Measurements from ENCODE around the gene ANKRD22. TPM values are rescaled to one million over a fixed set of nuclear protein-coding genes. Genes with fewer than 3 reads are reported as not detected.

Gene ANKRD22
- total and polyA plus RNA-seq, 2 donors (not counting 1 experiment from before 2014, with no cell fraction given) = 0.09 TPM; not detected in 1

DNA sequence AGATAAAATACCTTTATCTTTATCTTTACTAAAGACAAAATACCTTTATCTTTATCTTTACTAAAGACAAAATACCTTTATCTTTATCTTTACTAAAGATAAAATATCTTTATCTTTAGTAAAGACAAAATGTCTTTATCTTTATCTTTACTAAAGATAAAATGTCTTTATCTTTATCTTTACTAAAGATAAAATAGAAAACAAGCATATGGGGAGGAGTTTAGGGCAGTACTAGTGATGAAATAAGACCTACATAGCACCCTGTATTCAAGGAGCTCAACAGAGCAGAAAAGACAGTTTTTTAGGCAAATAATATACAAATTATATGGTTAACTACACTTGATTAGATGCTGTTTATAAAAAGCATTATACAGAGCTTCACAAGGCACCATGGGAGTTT is 19.3 kb downstream of the ANKRD22 start:
- no peak overlapping the region for H3K27ac ChIP-seq (ENCODE audit: low read length in 2 of 2)
- POLR2A ChIA-PET = no interaction called here

GRCh38 chr10:88831709-88832108 is 19.9 kb downstream of the ANKRD22 start:
- Mint-ChIP-seq H3K4me1 (peaks cover 6% of the 10 kb centered on the region), H3K27ac (no peak overlapping the region), H3K9me3 (ENCODE audit: insufficient read depth) (no peaks in the 10 kb centered on the region), H3K27me3 (peaks cover 3% of the 10 kb centered on the region), H3K4me3 (no peak overlapping the region)
- Histone ChIP-seq H4K20me1 (ENCODE audit: control insufficient read depth, insufficient read depth, low read length, poor library complexity, severe bottlenecking) (no peaks in the 10 kb centered on the region), H3K36me3 (replicated peaks in 1 of 2; ENCODE audit: control extremely low read depth in 1 of 2, control insufficient read depth in 1 of 2, extremely low read depth in 1 of 2, insufficient read depth in 2 of 2, low read length in 1 of 2) (no peaks in the 10 kb centered on the region), H3K27ac (ENCODE audit: low read length in 2 of 2) (no peak overlapping the region), H3K27me3 (replicated peaks in 1 of 4; ENCODE audit: control extremely low read depth in 1 of 4, control insufficient read depth in 3 of 4, insufficient read depth in 4 of 4, low read length in 3 of 4) (no peaks in the 10 kb centered on the region), H2AFZ (ENCODE audit: insufficient read depth, low read depth, low read length, poor library complexity, severe bottlenecking) (no peak overlapping the region), H3K4me1 (ENCODE audit: control insufficient read depth in 2 of 2, insufficient read depth in 2 of 2, low read length in 2 of 2) (peaks cover 0 to 5% of the 10 kb centered on the region in 2 donors), H3K9me3 (ENCODE audit: control extremely low read depth in 1 of 3, control insufficient read depth in 2 of 3, insufficient read depth in 1 of 3, low read length in 2 of 3) (no peaks in the 10 kb centered on the region), H3K79me2 (ENCODE audit: control insufficient read depth, insufficient read depth, low read length) (no peaks in the 10 kb centered on the region), H3K9ac (ENCODE audit: low read length) (no peak overlapping the region), H3K4me3 (ENCODE audit: control extremely low read depth in 1 of 5, extremely low read depth in 1 of 5, insufficient read depth in 1 of 5, low read depth in 2 of 5, low read length in 4 of 5) (no peak overlapping the region), H3K4me2 (replicated peaks; ENCODE audit: low read depth, low read length, poor library complexity, severe bottlenecking) (no peak overlapping the region)
- no peak for TF ChIP-seq EZH2 (IDR thresholded peaks at IDR 0.05; ENCODE audit: borderline replicate concordance, insufficient read depth, low read depth, low read length, poor library complexity, severe bottlenecking)
- POLR2A ChIA-PET = no interaction called here
- intact Hi-C loops (cut with micrococcal nuclease) = loop anchor here (10.0 kb wide), 1 partner anchor 203 kb away; no protein-coding TSS in a partner anchor
- no peak for ATAC-seq (ENCODE audit: low read depth)
- CTCF ChIA-PET = interaction anchor here (0.7 to 22.4 kb wide), 3 partner anchors 101 to 386 kb away, joined by 3 to 749 read pairs (median 3); no protein-coding TSS in a partner anchor
- DNase-seq = peak; percentile 15
- 88% methylated on average over 5 of the region's 8 CpGs for WGBS (ENCODE audit: insufficient coverage)

More for the DNA sequence above, 19.3 kb downstream of the ANKRD22 start:
- no peaks in the 10 kb centered on the region for H3K36me3 ChIP-seq (replicated peaks in 1 of 2; ENCODE audit: control extremely low read depth in 1 of 2, control insufficient read depth in 1 of 2, extremely low read depth in 1 of 2, insufficient read depth in 2 of 2, low read length in 1 of 2)
- no peak overlapping the region for H3K4me2 ChIP-seq (replicated peaks; ENCODE audit: low read depth, low read length, poor library complexity, severe bottlenecking)
- no peaks in the 10 kb centered on the region for H3K79me2 ChIP-seq (ENCODE audit: control insufficient read depth, insufficient read depth, low read length)
- no peak overlapping the region for H3K9ac ChIP-seq (ENCODE audit: low read length)
- Mint-ChIP-seq H3K9me3 (ENCODE audit: insufficient read depth) (no peaks in the 10 kb centered on the region), H3K4me3 (no peak overlapping the region), H3K4me1 (peaks cover 6% of the 10 kb centered on the region), H3K27me3 (peaks cover 3% of the 10 kb centered on the region), H3K27ac (no peak overlapping the region)
- no peak for DNase-seq
- ATAC-seq (ENCODE audit: low read depth) = no peak
- H3K4me1 ChIP-seq (ENCODE audit: control insufficient read depth in 2 of 2, insufficient read depth in 2 of 2, low read length in 2 of 2) = peaks cover 0 to 5% of the 10 kb centered on the region in 2 donors
- no peak overlapping the region for H2AFZ ChIP-seq (ENCODE audit: insufficient read depth, low read depth, low read length, poor library complexity, severe bottlenecking)
- H3K9me3 ChIP-seq (ENCODE audit: control extremely low read depth in 1 of 3, control insufficient read depth in 2 of 3, insufficient read depth in 1 of 3, low read length in 2 of 3) = no peaks in the 10 kb centered on the region
- intact Hi-C loops (cut with micrococcal nuclease) = loop anchor here (10.0 kb wide), 1 partner anchor 202 kb away; no protein-coding TSS in a partner anchor
- no peaks in the 10 kb centered on the region for H3K27me3 ChIP-seq (replicated peaks in 1 of 4; ENCODE audit: control extremely low read depth in 1 of 4, control insufficient read depth in 3 of 4, insufficient read depth in 4 of 4, low read length in 3 of 4)
- TF ChIP-seq EZH2 (IDR thresholded peaks at IDR 0.05; ENCODE audit: borderline replicate concordance, insufficient read depth, low read depth, low read length, poor library complexity, severe bottlenecking) (no peak), CTCF (IDR thresholded peaks at IDR 0.05) (no peak)
- no peak overlapping the region for H3K4me3 ChIP-seq (ENCODE audit: control extremely low read depth in 1 of 5, extremely low read depth in 1 of 5, insufficient read depth in 1 of 5, low read depth in 2 of 5, low read length in 4 of 5)
- CTCF ChIA-PET = interaction anchor here (0.7 to 22.4 kb wide), 3 partner anchors 22 to 100 kb away, joined by 3 to 749 read pairs (median 5); no protein-coding TSS in a partner anchor
- no peaks in the 10 kb centered on the region for H4K20me1 ChIP-seq (ENCODE audit: control insufficient read depth, insufficient read depth, low read length, poor library complexity, severe bottlenecking)
